NCI-H460 (cell line): ENCODE measurements around the gene PCDH9. TPM values are rescaled to one million over a fixed set of nuclear protein-coding genes. Genes with fewer than 3 reads are reported as not detected.
A peak's percentile ranks its signal among the peaks of the same experiment; 100 is the strongest.

ENCODE experiments used
- DNase-seq: peaks from one replicate; pipeline ENCODE4 v3.0.0-alpha.2; 2016; ENCODE audit warnings: low read depth; ENCODE audit errors: extremely low read depth
- total RNA-seq: library from RNA; depleted of rRNA; stranded (reverse); fragments of >200 nt; shearing (Covaris generic); gene quantifications from 2 replicates; pipeline ENCODE4 v1.2.3, GENCODE V29; 2014

PCDH9 gene
- total RNA-seq, 1 experiment from 2014 or later: 3.0 TPM

GRCh38 chr13:66513728-66514127 lies 716.4 kb downstream of the PCDH9 start:
- no peak for DNase-seq

GRCh38 chr13:66509175-66509574 lies 721.0 kb downstream of the PCDH9 start:
- DNase-seq: no peak

- no peak for DNase-seq
These were observed 721.8 kb downstream of the PCDH9 start for GRCh38 chr13:66508153-66508909.

- DNase-seq: no peak
These were observed 723.2 kb downstream of the PCDH9 start for GRCh38 chr13:66506979-66507378.

GRCh38 chr13:66506051-66506777 lies 723.9 kb downstream of the PCDH9 start:
- no peak for DNase-seq

- peak; percentile 27 for DNase-seq
These were observed 726.2 kb downstream of the PCDH9 start for GRCh38 chr13:66503890-66504289.

GRCh38 chr13:66501181-66501580 lies 729.0 kb downstream of the PCDH9 start:
- peak; percentile 13 for DNase-seq

GRCh38 chr13:66492479-66492878 lies 737.7 kb downstream of the PCDH9 start:
- DNase-seq: no peak

- DNase-seq: no peak
These were observed 738.9 kb downstream of the PCDH9 start for GRCh38 chr13:66491251-66491650.

GRCh38 chr13:66489586-66489985 lies 740.5 kb downstream of the PCDH9 start:
- DNase-seq: no peak

- DNase-seq: no peak
These were observed 741.0 kb downstream of the PCDH9 start for GRCh38 chr13:66489172-66489571.

GRCh38 chr13:66483712-66484111 lies 746.4 kb downstream of the PCDH9 start:
- DNase-seq: no peak

- no peak for DNase-seq
These were observed 747.3 kb downstream of the PCDH9 start for GRCh38 chr13:66482836-66483235.

GRCh38 chr13:66477816-66478215 lies 752.3 kb downstream of the PCDH9 start:
- no peak for DNase-seq

- no peak for DNase-seq
These were observed 755.1 kb downstream of the PCDH9 start for GRCh38 chr13:66475061-66475460.

- DNase-seq: no peak
These were observed 760.4 kb downstream of the PCDH9 start for GRCh38 chr13:66469745-66470144.

GRCh38 chr13:66468656-66469055 lies 761.5 kb downstream of the PCDH9 start:
- DNase-seq: no peak

- no peak for DNase-seq
These were observed 767.9 kb downstream of the PCDH9 start for GRCh38 chr13:66462187-66462586.

- DNase-seq: no peak
These were observed 769.1 kb downstream of the PCDH9 start for GRCh38 chr13:66461021-66461420.

GRCh38 chr13:66459634-66460033 lies 770.5 kb downstream of the PCDH9 start:
- DNase-seq: no peak

GRCh38 chr13:66459143-66459542 lies 771.0 kb downstream of the PCDH9 start:
- no peak for DNase-seq

GRCh38 chr13:66446413-66446812 lies 783.7 kb downstream of the PCDH9 start:
- no peak for DNase-seq
